GM12878 (cell line): ENCODE data around the gene PIK3R2. TPM values are rescaled to one million over a fixed set of nuclear protein-coding genes. Genes with fewer than 3 reads are reported as not detected.

Experiments
- ATAC-seq: fragments of 200-7000 bp; cut with Tn5 transposase; 3 replicates; pipeline ENCODE4 v1.9.1; 2020; ENCODE audit warnings: mild to moderate bottlenecking, moderate library complexity
- BruUV-seq: library from RNA; stranded (reverse); fragments of 400-500 nt; replicated peaks from 2 replicates; lab custom pipeline; 2021; lab: Mats Ljungman, UMichigan
- CTCF ChIA-PET: fragments of 300-600 bp; sonication (Branson Sonifier 250); formaldehyde crosslinking; extraction: SDS; loops from one replicate; lab custom pipeline; 2021; ENCODE audit warnings: inconsistent platforms; lab: Yijun Ruan, JAX
- POLR2A ChIA-PET: fragments of 350-600 bp; formaldehyde crosslinking; extraction: SDS; loops from one replicate; lab custom pipeline; 2021; ENCODE audit warnings: inconsistent platforms; lab: Charles Lee
- RAD21 ChIA-PET: fragments of 300-600 bp; sonication (Branson Sonifier 250); formaldehyde crosslinking; loops from one replicate; lab custom pipeline; 2023; ENCODE audit warnings: antibody characterized with exemption; ENCODE audit not compliant: unreplicated experiment; lab: Charles Lee
- SMC1A ChIA-PET: fragments of 300-600 bp; sonication (Branson Sonifier 250); formaldehyde crosslinking; loops from one replicate; lab custom pipeline; 2023; ENCODE audit not compliant: unreplicated experiment, uncharacterized antibody; lab: Charles Lee
- DNase-seq: peaks from one replicate; pipeline ENCODE4 v3.0.0-alpha.2; 2011; ENCODE audit warnings: low read depth, low spot score
- FAIRE-seq: peaks from 3 replicates; lab custom pipeline; 2011; peaks lifted over from hg19 to GRCh38; lab: Jason Lieb, UNC
- H2AFZ ChIP-seq: 2 replicates; pipeline ENCODE4 v1.6.0; 2011; ENCODE audit warnings: low read depth, low read length, control low read depth; ENCODE audit not compliant: control insufficient read depth
- H3K27ac ChIP-seq: 2 replicates; pipeline ENCODE4 v1.5.1; 2011; ENCODE audit warnings: control low read depth; ENCODE audit not compliant: control insufficient read depth, insufficient read depth
- H3K27me3 ChIP-seq, 2 experiments: replicated peaks in 1 of 2; 2 replicates each; pipeline versions ENCODE4 v1.6.0 to v1.6.1; 2011; ENCODE audit warnings: low read length in 1 of 2; ENCODE audit not compliant: control insufficient read depth in 2 of 2, insufficient read depth in 2 of 2
- H3K36me3 ChIP-seq, 2 experiments: 2 replicates each; pipeline ENCODE4 v1.5.1; 2011; ENCODE audit warnings: low read length in 1 of 2; ENCODE audit not compliant: control insufficient read depth in 2 of 2, insufficient read depth in 2 of 2
- H3K4me1 ChIP-seq: 2 replicates; pipeline ENCODE4 v1.6.1; 2011; ENCODE audit warnings: mild to moderate bottlenecking, low read length, moderate library complexity, mixed read lengths; ENCODE audit not compliant: control insufficient read depth, insufficient read depth
- H3K4me2 ChIP-seq: 2 replicates; pipeline ENCODE4 v1.6.0; 2011; ENCODE audit warnings: control low read depth; ENCODE audit not compliant: control insufficient read depth, insufficient read depth
- H3K4me3 ChIP-seq: fragments of 200-600 bp; sonication (generic); 2 replicates; pipeline ENCODE4 v1.5.1; 2016
- H3K79me2 ChIP-seq: 2 replicates; pipeline ENCODE4 v1.6.0; 2011; ENCODE audit warnings: low read length; ENCODE audit not compliant: control insufficient read depth, insufficient read depth
- H3K9ac ChIP-seq: 2 replicates; pipeline ENCODE4 v1.8.0; 2011; ENCODE audit warnings: low read length, control low read depth, mixed read lengths; ENCODE audit not compliant: control insufficient read depth, insufficient read depth
- H3K9me3 ChIP-seq: replicated peaks from 3 replicates; pipeline ENCODE4 v1.5.1; 2011; ENCODE audit warnings: mild to moderate bottlenecking, low read length; ENCODE audit not compliant: control insufficient read depth, insufficient read depth
- H4K20me1 ChIP-seq: 2 replicates; pipeline ENCODE4 v1.6.0; 2011; ENCODE audit not compliant: control insufficient read depth, insufficient read depth
- DPF2 ChIP-seq: fragments of 450-650 bp; IDR thresholded peaks from 2 replicates; pipeline ENCODE4 v1.6.1; 2017; ENCODE audit warnings: mild to moderate bottlenecking
- MYC ChIP-seq: IDR thresholded peaks from 2 replicates; pipeline ENCODE4 v1.6.1; 2011; ENCODE audit warnings: mild to moderate bottlenecking, low read length, moderate library complexity, inconsistent platforms; ENCODE audit not compliant: insufficient read depth, insufficient replicate concordance, insufficient read length, severe bottlenecking
- SRF ChIP-seq, 2 experiments: IDR thresholded peaks; 2 replicates each; pipeline ENCODE4 v1.6.1; 2011; ENCODE audit warnings: low read depth in 2 of 2, low read length in 2 of 2, mild to moderate bottlenecking in 1 of 2, moderate library complexity in 1 of 2
- USF1 ChIP-seq: IDR thresholded peaks from 2 replicates; pipeline ENCODE4 v1.6.1; 2011; ENCODE audit warnings: borderline replicate concordance, low read depth, mild to moderate bottlenecking, moderate library complexity, mixed read lengths, low read length; ENCODE audit not compliant: insufficient read depth; ENCODE audit errors: extremely low read length
- WGBS: methylation state at CpG from one replicate; pipeline ENCODE4 v1.1.6; 2016; ENCODE audit warnings: low lambda C conversion rate; ENCODE audit not compliant: insufficient replicate concordance, insufficient coverage; ENCODE audit errors: missing lambda C conversion rate; 5-methylcytosine and 5-hydroxymethylcytosine counted together
- in situ Hi-C: fragments of 300-500 bp; cut with MboI; formaldehyde crosslinking; loops from 9 replicates; pipeline ENCODE4 v1.14.3; 2018; ENCODE audit warnings: mixed read lengths
- intact Hi-C: fragments of 100-400 bp; cut with micrococcal nuclease; formaldehyde crosslinking; loops from one replicate; pipeline ENCODE4 v1.14.2; 2022; ENCODE audit not compliant: unreplicated experiment
- polyA plus RNA-seq, 11 experiments: library from polyadenylated mRNA; depleted of rRNA in 4 of 11; unstranded in 6 of 11; stranded (reverse) in 5 of 11; fragments of >200 nt; fragmentation: Nextera tagmentation in 4 of 11; fragmentation: Illumina TruSeq in 1 of 11; extraction: Ambion mirVana in 4 of 11; extraction: Trizol in 1 of 11; gene quantifications; 1 replicate in 1 of 11; 2 replicates in 10 of 11; pipeline versions ENCODE4 v1.2.1 to v1.2.3, GENCODE V29; 2011 to 2016; ENCODE audit warnings: inconsistent platforms in 2 of 11, missing spikeins in 2 of 11, low read depth in 1 of 11
- total RNA-seq, 4 experiments: library from RNA; depleted of rRNA in 3 of 4; stranded (reverse); fragments of >200 nt in 3 of 4; fragmentation: Illumina TruSeq in 1 of 4; extraction: Trizol in 1 of 4; gene quantifications; 2 replicates each; pipeline versions ENCODE4 v1.2.1 to v1.2.3, GENCODE V29; 2013 to 2021
- TF ChIP-seq, protein P1 (sequence below): fragments of 450-650 bp; conservative IDR thresholded peaks from 2 replicates; pipeline ENCODE4 v1.6.1; 2017; ENCODE audit warnings: mild to moderate bottlenecking, moderate library complexity
- TF ChIP-seq, protein P2 (sequence below): fragments of 150-350 bp; IDR thresholded peaks from 2 replicates; pipeline ENCODE4 v1.6.1; 2014; ENCODE audit warnings: mild to moderate bottlenecking, low read depth, low read length

PIK3R2 gene
- total and polyA plus RNA-seq, 10 of the 15 experiments (the other 5 are each of a cell fraction or from before 2014, with no cell fraction given): 0.26 to 22.6 (median 2.5) TPM

DNA sequence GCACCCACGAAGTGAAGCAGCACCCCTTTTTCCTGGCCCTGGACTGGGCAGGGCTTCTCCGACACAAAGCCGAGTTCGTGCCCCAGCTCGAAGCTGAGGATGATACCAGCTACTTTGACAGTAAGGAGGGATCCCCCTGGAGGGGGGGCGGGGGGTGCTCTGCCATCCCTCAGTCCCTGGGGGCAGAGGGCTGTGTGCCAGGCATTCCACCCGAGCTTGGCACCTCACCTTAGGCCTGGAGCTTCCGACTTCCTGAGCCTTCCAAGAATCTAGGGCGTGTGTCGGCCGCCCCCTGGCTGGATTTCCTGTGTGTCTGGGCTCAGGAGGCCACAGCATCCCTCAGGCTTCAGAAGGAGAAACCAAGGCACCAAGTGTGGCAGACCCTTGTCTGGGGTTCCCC is 15.7 kb upstream of the PIK3R2 start:
- no peaks in the 10 kb centered on the region for H3K79me2 ChIP-seq
- H3K27ac ChIP-seq: no peak overlapping the region
- H4K20me1 ChIP-seq: no peaks in the 10 kb centered on the region
- ATAC-seq (no peak), FAIRE-seq (no peak), DNase-seq (no peak)
- no peak overlapping the region for H3K4me2 ChIP-seq
- POLR2A ChIA-PET: no interaction called here
- peaks cover 13 to 23% of the 10 kb centered on the region in 2 experiments for H3K36me3 ChIP-seq
- H3K9me3 ChIP-seq: no peaks in the 10 kb centered on the region
- SMC1A ChIA-PET: no interaction called here
- no peak overlapping the region for H2AFZ ChIP-seq
- TF ChIP-seq, protein P1, sequence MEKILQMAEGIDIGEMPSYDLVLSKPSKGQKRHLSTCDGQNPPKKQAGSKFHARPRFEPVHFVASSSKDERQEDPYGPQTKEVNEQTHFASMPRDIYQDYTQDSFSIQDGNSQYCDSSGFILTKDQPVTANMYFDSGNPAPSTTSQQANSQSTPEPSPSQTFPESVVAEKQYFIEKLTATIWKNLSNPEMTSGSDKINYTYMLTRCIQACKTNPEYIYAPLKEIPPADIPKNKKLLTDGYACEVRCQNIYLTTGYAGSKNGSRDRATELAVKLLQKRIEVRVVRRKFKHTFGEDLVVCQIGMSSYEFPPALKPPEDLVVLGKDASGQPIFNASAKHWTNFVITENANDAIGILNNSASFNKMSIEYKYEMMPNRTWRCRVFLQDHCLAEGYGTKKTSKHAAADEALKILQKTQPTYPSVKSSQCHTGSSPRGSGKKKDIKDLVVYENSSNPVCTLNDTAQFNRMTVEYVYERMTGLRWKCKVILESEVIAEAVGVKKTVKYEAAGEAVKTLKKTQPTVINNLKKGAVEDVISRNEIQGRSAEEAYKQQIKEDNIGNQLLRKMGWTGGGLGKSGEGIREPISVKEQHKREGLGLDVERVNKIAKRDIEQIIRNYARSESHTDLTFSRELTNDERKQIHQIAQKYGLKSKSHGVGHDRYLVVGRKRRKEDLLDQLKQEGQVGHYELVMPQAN: no peak
- TF ChIP-seq USF1 (no peak), MYC (no peak), SRF (IDR thresholded peaks at IDR 0.05; ENCODE audit: low read depth in 2 of 2, low read length in 2 of 2) (no peak), DPF2 (no peak)
- TF ChIP-seq, protein P2, sequence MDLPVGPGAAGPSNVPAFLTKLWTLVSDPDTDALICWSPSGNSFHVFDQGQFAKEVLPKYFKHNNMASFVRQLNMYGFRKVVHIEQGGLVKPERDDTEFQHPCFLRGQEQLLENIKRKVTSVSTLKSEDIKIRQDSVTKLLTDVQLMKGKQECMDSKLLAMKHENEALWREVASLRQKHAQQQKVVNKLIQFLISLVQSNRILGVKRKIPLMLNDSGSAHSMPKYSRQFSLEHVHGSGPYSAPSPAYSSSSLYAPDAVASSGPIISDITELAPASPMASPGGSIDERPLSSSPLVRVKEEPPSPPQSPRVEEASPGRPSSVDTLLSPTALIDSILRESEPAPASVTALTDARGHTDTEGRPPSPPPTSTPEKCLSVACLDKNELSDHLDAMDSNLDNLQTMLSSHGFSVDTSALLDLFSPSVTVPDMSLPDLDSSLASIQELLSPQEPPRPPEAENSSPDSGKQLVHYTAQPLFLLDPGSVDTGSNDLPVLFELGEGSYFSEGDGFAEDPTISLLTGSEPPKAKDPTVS: no peak
- WGBS: 92% methylated on average over 11 of the region's 11 CpGs
- RAD21 ChIA-PET: no interaction called here
- H3K4me1 ChIP-seq: no peaks in the 10 kb centered on the region
- no peak overlapping the region for H3K9ac ChIP-seq
- CTCF ChIA-PET: no interaction called here
- intact Hi-C loops: no loop called here
- no TSS peak for BruUV-seq
- no peaks in the 10 kb centered on the region for H3K27me3 ChIP-seq
- in situ Hi-C loops: no loop called here
- no peak overlapping the region for H3K4me3 ChIP-seq
